HG02588 (cell line): ENCODE results near the gene NOTCH2.

Source experiments
- ATAC-seq: cut with Tn5 transposase; IDR thresholded peaks from one replicate; pipeline ENCODE4 v1.9.1; 2021; ENCODE audit warnings: mild to moderate bottlenecking, moderate library complexity; ENCODE audit not compliant: unreplicated experiment

Gene NOTCH2

GRCh38 chr1:119882132-119883049 lies 187.1 kb downstream of the NOTCH2 start:
- ATAC-seq: no peak

- ATAC-seq: no peak
These were observed 189.7 kb downstream of the NOTCH2 start for GRCh38 chr1:119879510-119880434.

- no peak for ATAC-seq
These were observed 191.3 kb downstream of the NOTCH2 start for GRCh38 chr1:119878171-119878570.

GRCh38 chr1:119874186-119874585 lies 195.3 kb downstream of the NOTCH2 start:
- no peak for ATAC-seq

- no peak for ATAC-seq
These were observed 196.1 kb downstream of the NOTCH2 start for GRCh38 chr1:119873135-119874015.

GRCh38 chr1:119871881-119872280 lies 197.6 kb downstream of the NOTCH2 start:
- no peak for ATAC-seq

GRCh38 chr1:119870917-119871596 lies 198.4 kb downstream of the NOTCH2 start:
- ATAC-seq: no peak

GRCh38 chr1:119869995-119870394 lies 199.5 kb downstream of the NOTCH2 start:
- ATAC-seq: no peak

- no peak for ATAC-seq
These were observed 201.3 kb downstream of the NOTCH2 start for GRCh38 chr1:119868176-119868575.

GRCh38 chr1:119866451-119866850 lies 203.0 kb downstream of the NOTCH2 start:
- no peak for ATAC-seq

- ATAC-seq: no peak
These were observed 203.8 kb downstream of the NOTCH2 start for GRCh38 chr1:119865627-119866026.

GRCh38 chr1:119862276-119862675 lies 207.2 kb downstream of the NOTCH2 start:
- no peak for ATAC-seq
